HG03571 (cell line): ENCODE results near the gene MYL6B.
"Not testable (repeated sequence)": the region's sequence is repeated elsewhere in the genome, so short reads cannot be mapped to it uniquely, and the experiment has no call there.

Source experiments
- ATAC-seq: cut with Tn5 transposase; IDR thresholded peaks from one replicate; pipeline ENCODE4 v1.9.1; 2021; ENCODE audit not compliant: unreplicated experiment

MYL6B gene

DNA sequence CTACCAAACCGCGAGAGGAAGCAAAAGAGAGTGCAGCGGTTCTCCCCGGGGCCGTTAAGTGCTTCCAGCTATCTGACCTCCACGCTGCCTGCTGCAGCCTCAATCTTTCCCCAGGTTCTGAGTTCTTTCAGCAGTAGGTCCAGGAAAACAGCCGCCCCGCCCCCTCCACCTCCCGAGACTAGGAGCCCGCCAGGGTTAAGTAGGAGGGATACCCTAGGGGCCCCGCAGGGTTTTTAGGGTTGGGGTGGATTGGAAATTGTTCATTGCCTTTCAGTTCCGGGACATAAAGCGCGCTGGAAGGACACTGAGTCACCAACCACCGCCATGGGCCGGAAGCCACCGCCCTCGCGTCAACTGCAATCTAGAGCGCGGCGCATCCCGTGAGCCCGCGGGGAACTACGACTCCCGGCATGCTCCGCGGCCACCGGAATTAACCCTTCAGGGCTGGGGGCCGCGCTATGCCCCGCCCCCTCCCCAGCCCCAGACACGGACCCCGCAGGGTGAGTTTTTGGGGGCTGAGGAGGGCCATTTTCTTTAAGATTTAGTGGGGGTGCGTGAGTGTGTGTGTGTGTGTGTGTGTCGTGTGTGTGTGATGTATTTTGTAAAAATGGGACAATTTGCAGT, at the start of gene MYL6B:
TSS of gene MYL6B (plus strand) at position 456 of the 624 bp plus-strand sequence. CDS start 1,332 bp downstream, outside the sequence.
- peak; percentile 79 for ATAC-seq

DNA sequence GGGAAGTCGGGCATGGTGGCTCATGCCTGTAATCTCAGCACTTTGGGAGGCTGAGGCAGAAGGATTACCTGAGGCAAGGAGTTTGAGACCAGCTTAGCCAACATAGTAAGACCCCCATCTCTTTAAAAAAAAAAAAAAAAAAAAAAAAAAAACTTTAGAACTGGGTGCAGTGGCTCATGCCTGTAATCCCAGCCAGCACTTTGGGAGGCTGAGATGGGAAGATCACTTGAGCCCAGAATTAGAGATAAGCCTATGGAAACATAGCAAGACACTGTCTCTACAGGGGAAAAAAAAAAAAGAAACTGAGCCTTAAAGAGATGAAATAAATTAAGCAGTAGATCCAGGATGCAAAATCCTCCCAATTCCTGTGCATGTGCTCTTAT, 49.7 kb upstream of the MYL6B start:
- no peak for ATAC-seq

DNA sequence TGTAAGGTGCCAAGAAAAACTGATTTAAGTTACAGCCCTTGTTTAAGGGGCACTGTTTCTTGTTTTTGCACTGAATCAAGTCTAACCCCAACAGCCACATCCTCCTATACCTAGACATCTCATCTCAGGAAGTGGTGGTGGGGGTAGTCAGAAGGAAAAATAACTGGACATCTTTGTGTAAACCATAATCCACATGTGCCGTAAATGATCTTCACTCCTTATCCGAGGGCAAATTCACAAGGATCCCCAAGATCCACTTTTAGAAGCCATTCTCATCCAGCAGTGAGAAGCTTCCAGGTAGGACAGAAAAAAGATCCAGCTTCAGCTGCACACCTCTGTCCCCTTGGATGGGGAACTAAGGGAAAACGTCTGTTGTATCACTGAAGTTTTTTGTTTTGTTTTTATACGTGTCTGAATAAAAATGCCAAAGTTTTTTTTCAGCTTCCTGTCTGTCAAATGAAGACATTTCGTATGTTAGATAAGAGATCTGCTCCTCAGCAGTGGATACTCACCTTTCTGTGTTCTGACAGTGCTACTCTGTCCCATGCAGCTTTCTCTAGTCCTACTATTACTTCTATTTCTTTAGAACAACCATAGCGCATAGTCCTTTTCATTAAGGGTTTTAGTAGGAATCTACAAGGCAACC, 49.2 kb upstream of the MYL6B start:
- ATAC-seq: no peak

DNA sequence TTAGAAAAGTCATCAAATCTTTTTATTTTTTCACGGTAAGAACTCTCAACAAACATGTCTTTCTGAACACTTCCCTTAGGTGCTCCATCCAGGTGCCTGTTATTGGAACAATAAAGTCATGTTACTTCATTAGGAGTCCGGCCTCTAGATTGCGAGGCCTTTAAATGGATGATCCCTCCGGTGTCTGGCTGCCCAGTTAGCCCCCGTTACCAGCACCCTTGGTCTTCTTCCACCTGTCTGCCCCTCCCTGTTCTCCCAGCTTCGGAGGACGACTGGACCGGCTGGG, 48.6 kb upstream of the MYL6B start:
- ATAC-seq: no peak

DNA sequence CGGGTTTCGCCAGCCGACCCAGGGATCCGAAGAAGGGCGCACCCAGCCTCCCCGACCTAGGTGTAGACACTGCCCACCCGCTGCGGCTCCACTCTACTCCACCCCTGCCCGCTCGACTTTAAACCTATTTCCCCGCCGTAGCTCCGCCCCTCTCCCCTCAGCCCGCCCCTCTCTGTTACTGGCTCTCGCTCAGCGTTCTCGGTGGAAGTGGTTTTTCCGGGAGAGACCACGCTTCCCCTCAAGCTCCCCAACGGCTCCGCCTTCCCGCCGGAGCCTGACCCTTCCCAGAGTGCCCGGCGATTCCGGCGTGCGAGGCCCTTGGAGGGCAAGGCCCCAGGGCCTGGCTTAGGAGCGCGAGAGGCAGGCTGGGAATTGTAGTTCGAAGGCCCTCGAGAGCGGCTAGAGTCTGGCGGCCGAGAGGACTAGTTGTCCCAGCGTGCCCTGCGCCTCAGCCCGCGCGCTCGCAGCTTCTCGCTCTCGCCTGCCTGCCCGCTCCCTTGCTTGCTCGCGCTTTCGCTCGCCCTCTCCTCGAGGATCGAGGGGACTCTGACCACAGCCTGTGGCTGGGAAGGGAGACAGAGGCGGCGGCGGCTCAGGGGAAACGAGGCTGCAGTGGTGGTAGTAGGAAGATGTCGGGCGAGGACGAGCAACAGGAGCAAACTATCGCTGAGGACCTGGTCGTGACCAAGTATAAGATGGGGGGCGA, 48.1 kb upstream of the MYL6B start, which contains the start of gene PA2G4:
TSS of gene PA2G4 (plus strand) at position 451 of the 706 bp plus-strand sequence. CDS start at position 630, 179 bp downstream.
- ATAC-seq: peak; percentile 93

DNA sequence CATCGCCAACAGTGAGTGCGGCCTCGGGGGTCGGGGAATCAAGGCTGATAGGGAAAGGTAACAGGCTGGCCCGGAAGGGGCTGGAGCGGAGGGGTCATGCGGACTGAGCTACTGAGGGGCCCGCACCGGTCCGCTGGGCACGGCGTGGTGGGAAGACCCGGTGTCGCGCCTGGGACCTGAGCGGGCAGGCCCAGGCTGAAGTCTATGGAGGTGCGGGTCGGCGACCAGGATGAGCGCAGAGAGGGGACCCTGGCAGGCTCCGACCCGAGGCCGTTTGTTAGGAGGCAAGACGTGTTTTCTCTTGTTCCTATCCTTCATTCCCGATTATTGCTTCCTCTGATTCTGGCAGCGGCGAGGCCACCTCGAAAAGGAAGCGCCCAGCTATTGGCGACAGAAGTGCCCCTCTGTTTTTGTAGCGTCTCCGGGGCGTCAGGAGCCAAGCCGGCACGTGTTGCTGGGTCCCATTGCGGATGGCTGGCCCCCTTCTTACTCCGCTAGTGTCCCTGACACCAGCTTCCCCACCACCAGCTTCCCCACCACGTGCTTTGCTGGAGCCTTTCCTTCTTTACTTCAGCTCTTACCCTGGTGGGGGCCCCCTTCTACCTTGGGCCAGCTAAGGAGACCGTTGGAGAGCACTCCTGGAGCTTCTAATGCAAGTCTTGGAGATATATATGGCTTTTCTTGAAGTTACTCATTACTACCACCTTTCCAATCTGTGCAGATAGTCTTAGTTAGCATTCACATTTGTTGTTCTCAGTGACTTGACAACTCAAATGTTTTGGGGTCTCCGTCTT, 47.4 kb upstream of the MYL6B start:
- ATAC-seq: peak; percentile 2

DNA sequence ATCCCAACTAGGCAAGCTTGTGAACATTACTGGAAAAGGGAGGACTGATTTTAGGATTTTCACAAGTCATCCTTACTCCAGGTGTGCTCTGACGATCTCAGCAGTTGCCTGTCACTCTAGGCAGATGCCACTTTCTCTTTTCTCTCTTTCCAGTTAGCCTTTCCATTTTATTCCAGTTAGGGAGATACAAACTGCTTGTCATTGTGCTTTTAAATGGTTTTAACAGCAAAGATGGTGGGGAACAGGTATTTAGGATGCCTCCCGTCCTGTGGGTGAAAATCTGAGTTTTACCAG, 46.8 kb upstream of the MYL6B start:
- ATAC-seq: no peak

DNA sequence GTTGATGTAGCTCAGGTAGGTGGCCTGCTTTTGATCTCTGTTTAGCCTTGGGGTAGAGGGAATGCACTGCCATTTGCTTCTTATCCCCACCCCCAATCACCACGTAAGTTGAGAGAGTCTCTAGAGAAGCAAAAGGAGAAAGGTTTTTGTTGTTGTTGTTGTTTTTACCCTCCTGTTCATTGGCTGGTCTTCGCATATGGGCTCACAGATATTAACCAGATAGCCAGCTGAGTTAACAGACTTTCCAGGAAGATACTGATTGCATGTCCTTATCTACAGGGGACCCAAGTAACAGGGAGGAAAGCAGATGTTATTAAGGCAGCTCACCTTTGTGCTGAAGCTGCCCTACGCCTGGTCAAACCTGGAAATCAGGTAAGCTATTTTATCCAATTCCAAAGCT, 45.1 kb upstream of the MYL6B start:
- ATAC-seq: no peak

DNA sequence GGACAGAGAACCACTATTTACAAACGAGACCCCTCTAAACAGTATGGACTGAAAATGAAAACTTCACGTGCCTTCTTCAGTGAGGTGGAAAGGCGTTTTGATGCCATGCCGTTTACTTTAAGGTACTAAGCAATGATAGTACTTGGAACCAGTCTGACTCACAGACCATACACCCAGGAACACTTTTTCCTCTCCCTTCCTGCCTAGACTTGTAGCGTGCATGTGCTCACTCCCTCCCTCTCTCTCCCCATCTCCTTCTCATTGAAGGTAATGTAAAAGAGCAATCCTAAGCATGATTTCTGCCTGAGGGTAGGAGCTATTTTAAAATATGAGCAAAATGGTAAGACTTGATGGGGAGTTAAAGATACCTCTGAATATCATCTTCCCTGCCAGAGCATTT, 41.8 kb upstream of the MYL6B start:
- ATAC-seq: no peak

DNA sequence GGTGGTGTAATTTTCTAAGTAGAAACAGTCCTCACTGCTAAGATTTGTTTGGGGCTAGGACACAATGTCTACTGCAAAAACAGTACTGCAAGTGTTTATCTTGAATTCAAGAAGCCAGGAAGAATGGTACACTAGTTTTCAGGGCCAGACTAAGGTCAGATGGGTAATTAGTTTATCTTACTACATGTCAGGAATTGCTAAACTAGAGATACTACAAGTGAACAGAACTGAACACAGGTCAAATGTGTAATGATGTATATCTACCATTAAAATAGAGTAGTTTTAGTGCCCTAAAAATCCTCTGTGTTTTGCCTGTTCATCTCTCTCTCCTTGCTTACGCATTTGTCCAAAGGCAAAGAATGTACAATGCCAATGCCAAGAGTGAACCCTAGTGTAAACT, 38.3 kb upstream of the MYL6B start:
- no peak for ATAC-seq

DNA sequence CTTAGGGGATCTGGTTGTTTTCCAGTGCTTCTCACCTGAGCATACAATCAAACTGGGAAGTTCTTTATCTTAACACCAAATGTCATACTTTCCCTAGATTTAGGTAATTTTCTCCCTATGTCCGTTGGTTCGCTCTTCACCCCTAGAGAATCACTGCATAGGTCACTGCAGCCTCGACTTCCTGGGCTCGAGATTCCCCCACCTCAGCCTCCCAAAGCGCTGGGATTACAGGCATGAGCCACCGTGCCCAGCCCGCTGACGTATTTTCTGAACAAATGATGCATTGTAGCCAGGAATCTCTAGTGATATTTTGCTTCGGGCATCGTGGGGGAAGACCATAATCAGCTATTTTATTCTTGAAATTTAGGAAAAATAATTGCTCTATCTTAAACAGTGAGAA, 37.1 kb upstream of the MYL6B start:
- ATAC-seq: no peak

DNA sequence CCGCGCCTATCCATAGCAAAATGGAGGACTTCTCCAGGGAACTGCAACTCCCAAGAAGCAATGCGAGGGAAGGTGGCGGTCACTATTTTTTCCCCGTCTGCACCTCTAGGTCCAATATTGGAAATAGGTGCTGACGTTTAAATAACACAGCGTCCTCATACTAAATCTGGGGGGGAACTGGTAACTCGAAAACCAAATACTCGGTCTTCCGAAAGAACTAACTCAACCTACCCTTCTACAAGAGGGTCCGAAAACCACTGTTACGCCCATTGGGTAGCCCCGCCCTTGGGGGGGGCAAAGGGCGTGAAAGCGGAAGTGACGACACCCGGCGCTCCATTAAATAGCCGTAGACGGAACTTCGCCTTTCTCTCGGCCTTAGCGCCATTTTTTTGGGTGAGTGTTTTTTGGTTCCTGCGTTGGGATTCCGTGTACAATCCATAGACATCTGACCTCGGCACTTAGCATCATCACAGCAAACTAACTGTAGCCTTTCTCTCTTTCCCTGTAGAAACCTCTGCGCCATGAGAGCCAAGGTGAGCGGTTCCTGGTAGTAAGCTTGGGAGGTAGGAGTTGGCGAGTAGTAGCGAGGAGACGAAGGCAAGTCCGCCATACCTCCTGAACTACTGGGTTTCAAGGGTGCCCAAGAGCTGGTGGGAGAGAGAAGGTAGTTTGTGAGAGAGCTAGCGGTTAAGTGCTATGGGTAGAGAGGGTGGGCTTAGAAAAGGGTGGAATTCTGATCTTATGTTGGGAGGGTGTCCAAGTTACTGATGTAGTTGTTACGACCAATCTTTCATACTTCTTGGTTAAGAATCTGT, 35.9 kb upstream of the MYL6B start, which contains the start of gene RPL41:
TSS of gene RPL41 (plus strand) at position 367 of the 815 bp plus-strand sequence.
- ATAC-seq: peak; percentile 46

DNA sequence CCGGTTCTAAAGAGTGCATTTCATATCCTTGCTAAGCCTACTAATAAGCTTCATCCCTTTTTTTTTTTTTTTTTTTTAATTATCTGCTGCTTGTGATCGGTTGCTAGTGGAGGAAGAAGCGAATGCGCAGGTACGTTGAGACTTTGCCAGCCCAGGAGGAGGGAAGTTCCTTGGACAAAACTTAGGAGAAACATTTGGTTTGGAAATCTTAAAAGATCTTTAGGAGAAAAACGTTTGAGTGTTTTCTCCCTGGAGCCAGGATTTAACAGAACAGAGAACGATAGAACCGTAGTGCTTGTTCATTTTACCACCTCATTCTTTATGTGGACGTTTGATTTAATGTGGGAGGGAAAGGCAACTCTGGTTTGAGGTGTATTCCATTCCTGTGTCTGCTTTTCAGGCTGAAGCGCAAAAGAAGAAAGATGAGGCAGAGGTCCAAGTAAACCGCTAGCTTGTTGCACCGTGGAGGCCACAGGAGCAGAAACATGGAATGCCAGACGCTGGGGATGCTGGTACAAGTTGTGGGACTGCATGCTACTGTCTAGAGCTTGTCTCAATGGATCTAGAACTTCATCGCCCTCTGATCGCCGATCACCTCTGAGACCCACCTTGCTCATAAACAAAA, 35.2 kb upstream of the MYL6B start:
- ATAC-seq: not testable (repeated sequence)

DNA sequence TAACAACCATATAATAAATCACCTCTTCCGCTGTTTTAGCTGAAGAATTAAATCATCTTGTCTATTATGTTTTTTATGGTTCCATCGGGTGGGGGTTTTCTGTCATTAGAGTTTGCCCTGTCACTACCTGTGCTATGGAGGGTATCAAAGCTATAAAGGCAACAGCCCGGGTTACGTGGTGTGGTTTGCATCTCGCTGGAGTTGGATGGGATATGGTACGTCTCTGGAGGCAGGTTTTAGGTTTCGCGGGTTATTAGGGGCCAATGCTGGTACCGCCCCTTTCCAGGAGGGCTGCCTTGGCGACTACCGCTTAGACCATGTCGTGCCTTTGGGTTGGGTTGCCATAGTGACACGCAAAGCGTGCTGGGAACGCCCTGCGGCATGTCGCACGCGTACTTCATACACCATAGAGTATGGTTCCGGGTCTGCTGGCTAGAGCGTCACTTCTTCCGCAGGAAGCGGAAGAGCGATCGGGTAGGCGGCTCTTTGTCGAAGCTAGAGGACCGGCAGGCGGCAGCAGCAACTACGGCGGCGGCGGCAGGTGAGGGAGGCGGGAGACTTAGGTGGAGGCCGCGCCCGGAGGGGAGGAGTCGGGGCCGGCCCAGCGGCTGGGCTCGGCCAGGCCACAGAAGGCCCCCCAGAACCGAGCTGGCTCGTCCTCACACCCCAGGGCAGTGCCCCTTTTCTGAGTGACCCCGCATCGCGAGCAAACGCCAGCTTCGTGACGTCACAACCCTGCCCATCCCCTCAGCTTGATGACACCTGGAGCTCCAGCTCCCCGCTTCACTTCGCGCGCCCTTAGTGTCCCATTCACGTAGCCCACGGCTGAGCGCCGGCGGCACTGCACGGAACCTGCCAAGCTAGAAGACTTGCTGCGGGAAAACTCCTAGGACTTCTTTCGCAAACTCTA, 34.4 kb upstream of the MYL6B start, which contains the start of gene ZC3H10:
TSS of gene ZC3H10 (plus strand) at position 489 of the 910 bp plus-strand sequence. CDS start 2,297 bp downstream, outside the sequence.
- peak; percentile 78 for ATAC-seq

DNA sequence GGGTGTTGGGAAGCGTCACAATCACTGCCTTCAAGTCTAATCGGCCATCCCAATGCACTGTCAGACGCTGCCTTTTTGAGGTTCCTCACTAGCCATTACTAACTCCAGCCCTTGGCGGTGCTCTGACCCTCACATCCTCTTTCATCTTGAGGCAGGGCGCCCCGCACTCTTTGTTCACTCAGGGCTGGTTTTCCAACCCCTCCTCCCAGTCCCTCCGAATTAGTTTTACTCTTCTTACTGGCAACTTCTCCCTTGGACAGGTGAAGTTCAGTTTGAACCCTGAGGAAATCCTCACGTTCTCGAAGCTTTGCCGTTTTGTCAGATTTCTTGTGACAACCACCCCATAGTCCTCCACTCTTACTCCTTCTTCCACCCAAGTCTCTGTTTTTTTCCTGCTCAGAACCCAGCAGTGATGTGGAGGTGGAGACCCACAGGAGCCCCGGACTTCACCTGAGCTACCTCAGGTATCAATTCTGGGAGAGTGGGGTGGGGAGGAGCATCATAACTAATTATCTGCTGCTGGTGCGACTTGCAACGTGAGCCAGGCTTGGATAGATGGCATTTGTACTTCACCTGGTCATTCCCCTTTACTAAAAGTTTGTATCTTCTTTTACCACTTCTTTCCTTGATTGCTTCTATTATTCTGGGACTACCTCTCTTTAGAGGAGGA, 33.6 kb upstream of the MYL6B start:
- ATAC-seq: no peak

DNA sequence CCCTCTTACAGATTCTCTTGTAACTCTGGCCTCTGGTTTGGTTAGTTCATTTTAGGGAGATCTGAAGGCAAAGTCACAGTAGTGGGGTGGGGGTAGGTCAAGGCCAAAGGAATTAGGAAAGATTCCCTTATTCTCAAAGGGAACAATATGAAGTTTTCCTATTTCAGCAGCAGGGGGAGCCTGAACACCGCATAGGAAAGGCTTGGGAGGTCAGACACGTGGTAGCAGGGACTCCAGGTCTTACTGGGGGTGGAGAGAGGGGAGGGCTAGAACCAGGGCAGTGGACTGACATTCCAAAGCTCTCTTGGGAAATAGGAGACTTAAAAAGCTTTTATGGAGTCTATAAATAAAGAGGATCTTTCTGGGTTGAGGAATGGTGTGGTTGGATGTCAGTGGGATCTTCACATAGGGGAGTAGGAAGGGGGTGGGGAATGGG, 33.0 kb upstream of the MYL6B start:
- ATAC-seq: no peak

DNA sequence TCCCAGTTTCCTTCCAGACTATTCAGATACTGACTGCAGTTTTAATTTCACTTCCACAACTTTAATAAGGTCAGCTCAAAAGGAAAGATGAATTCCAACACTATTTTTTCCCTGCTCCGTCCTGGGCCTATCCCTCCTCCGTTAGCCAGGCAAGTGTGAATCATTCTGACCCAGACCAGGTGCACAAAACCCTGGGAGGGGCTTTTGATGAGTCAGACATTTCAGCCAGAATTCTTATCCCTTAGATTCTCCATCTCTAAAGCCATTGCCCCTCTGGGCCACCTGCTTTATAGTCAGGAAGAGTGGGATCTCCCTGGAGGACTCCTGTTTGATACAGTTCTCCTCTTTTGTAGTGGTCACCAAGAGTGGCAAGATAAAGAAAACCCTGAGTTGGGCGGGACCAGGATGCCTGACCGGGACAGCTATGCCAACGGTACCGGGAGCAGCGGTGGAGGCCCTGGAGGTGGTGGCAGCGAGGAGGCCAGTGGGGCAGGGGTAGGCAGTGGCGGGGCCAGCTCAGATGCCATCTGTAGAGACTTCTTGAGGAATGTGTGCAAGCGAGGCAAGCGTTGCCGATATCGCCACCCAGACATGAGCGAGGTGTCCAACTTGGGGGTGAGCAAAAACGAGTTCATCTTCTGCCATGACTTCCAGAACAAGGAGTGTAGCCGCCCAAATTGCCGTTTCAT, 32.1 kb upstream of the MYL6B start:
- ATAC-seq: no peak
